Keratinocyte (primary cell): Measurements from ENCODE around the gene RDH13. TPM values are rescaled to one million over a fixed set of nuclear protein-coding genes. Genes with fewer than 3 reads are reported as not detected.
"Not testable (repeated sequence)": the region's sequence is repeated elsewhere in the genome, so short reads cannot be mapped to it uniquely, and the experiment has no call there.

Source experiments
- DNase-seq: peaks from one replicate; pipeline ENCODE4 v3.0.0-alpha.2; 2011; ENCODE audit warnings: low read depth, missing footprints, low spot score
- FAIRE-seq: peaks from 2 replicates; lab custom pipeline; 2011; peaks lifted over from hg19 to GRCh38; lab: Jason Lieb, UNC
- H2AFZ ChIP-seq: 2 replicates; pipeline ENCODE4 v1.6.0; 2012; ENCODE audit warnings: low read length, control low read depth, inconsistent platforms; ENCODE audit not compliant: control insufficient read depth
- H3K27ac ChIP-seq: 2 replicates; pipeline ENCODE4 v1.5.1; 2011; ENCODE audit warnings: low read length; ENCODE audit not compliant: control insufficient read depth, insufficient read depth
- H3K27me3 ChIP-seq: 3 replicates; pipeline ENCODE4 v1.6.0; 2011; ENCODE audit warnings: low read length; ENCODE audit not compliant: control insufficient read depth, insufficient read depth; ENCODE audit errors: extremely low read depth
- H3K36me3 ChIP-seq, 2 experiments: 2 replicates in 1 of 2; 3 replicates in 1 of 2; pipeline ENCODE4 v1.5.1; 2011; ENCODE audit warnings: low read length in 2 of 2, mild to moderate bottlenecking in 1 of 2; ENCODE audit not compliant: control insufficient read depth in 2 of 2, insufficient read depth in 2 of 2; ENCODE audit errors: extremely low read depth in 1 of 2
- H3K4me1 ChIP-seq: 3 replicates; pipeline ENCODE4 v1.5.1; 2011; ENCODE audit warnings: low read length; ENCODE audit not compliant: control insufficient read depth, insufficient read depth; ENCODE audit errors: extremely low read depth
- H3K4me2 ChIP-seq: 3 replicates; pipeline ENCODE4 v1.6.0; 2011; ENCODE audit warnings: low read depth, low read length; ENCODE audit not compliant: control insufficient read depth, insufficient read depth; ENCODE audit errors: extremely low read depth
- H3K4me3 ChIP-seq, 3 experiments: fragments of 200-600 bp in 1 of 3; sonication (generic) in 1 of 3; 2 replicates in 2 of 3; 3 replicates in 1 of 3; pipeline ENCODE4 v1.5.1; 2011 to 2016; ENCODE audit warnings: low read length in 3 of 3, mild to moderate bottlenecking in 3 of 3, control low read depth in 2 of 3, inconsistent platforms in 1 of 3, low read depth in 1 of 3, mixed read lengths in 1 of 3, mixed run types in 1 of 3, moderate library complexity in 1 of 3; ENCODE audit not compliant: control insufficient read depth in 2 of 3, insufficient read depth in 2 of 3; ENCODE audit errors: extremely low read depth in 1 of 3
- H3K79me2 ChIP-seq: 2 replicates; pipeline ENCODE4 v1.6.0; 2012; ENCODE audit warnings: low read length; ENCODE audit not compliant: control insufficient read depth, insufficient read depth
- H3K9ac ChIP-seq: 3 replicates; pipeline ENCODE4 v1.6.0; 2011; ENCODE audit warnings: low read length; ENCODE audit not compliant: control insufficient read depth, insufficient read depth; ENCODE audit errors: extremely low read depth
- H3K9me1 ChIP-seq: 3 replicates; pipeline ENCODE4 v1.6.0; 2011; ENCODE audit warnings: low read length; ENCODE audit not compliant: control insufficient read depth, insufficient read depth; ENCODE audit errors: extremely low read depth
- H3K9me3 ChIP-seq: 2 replicates; pipeline ENCODE4 v1.5.1; 2012; ENCODE audit warnings: low read depth, low read length; ENCODE audit not compliant: control insufficient read depth
- H4K20me1 ChIP-seq: 3 replicates; pipeline ENCODE4 v1.6.0; 2011; ENCODE audit warnings: low read length; ENCODE audit not compliant: control insufficient read depth, insufficient read depth; ENCODE audit errors: extremely low read depth
- EZH2 ChIP-seq: IDR thresholded peaks from one replicate; pipeline ENCODE4 v1.6.1; 2012; ENCODE audit warnings: inconsistent platforms, mild to moderate bottlenecking, low read length, moderate library complexity
- dilution Hi-C: fragments of 300-500 bp; cut with MboI; formaldehyde crosslinking; loops from one replicate; pipeline ENCODE4 v1.7.0; 2020; ENCODE audit warnings: low sequenced_read_pairs; ENCODE audit not compliant: extremely low pct_ligation_motif_present
- polyA plus RNA-seq, 5 experiments: library from polyadenylated mRNA; depleted of rRNA in 3 of 5; stranded (reverse) in 3 of 5; stranded (forward) in 1 of 5; unstranded in 1 of 5; fragments of >200 nt; gene quantifications; 1 replicate in 1 of 5; 2 replicates in 3 of 5; 3 replicates in 1 of 5; pipeline versions ENCODE4 v1.2.1 to v1.2.3, GENCODE V29; 2011 to 2012; ENCODE audit warnings: missing spikeins in 2 of 5, low read depth in 1 of 5, low replicate concordance in 1 of 5
- TF ChIP-seq, protein P1 (sequence below), 3 experiments: IDR thresholded peaks in 1 of 3; conservative IDR thresholded peaks in 1 of 3; optimal IDR thresholded peaks in 1 of 3; 2 replicates in 2 of 3; 3 replicates in 1 of 3; pipeline versions ENCODE3 to v1.5.1; 2011; ENCODE audit warnings: low read length in 3 of 3, mild to moderate bottlenecking in 3 of 3, moderate library complexity in 2 of 3, control low read depth in 1 of 3, inconsistent platforms in 1 of 3; ENCODE audit not compliant: insufficient read depth in 2 of 3; ENCODE audit errors: extremely low read depth in 1 of 3

The RDH13 gene
- polyA plus RNA-seq, 1 donor (not counting 4 experiments of a cell fraction or from before 2014, with no cell fraction given) = 10.6 TPM

DNA sequence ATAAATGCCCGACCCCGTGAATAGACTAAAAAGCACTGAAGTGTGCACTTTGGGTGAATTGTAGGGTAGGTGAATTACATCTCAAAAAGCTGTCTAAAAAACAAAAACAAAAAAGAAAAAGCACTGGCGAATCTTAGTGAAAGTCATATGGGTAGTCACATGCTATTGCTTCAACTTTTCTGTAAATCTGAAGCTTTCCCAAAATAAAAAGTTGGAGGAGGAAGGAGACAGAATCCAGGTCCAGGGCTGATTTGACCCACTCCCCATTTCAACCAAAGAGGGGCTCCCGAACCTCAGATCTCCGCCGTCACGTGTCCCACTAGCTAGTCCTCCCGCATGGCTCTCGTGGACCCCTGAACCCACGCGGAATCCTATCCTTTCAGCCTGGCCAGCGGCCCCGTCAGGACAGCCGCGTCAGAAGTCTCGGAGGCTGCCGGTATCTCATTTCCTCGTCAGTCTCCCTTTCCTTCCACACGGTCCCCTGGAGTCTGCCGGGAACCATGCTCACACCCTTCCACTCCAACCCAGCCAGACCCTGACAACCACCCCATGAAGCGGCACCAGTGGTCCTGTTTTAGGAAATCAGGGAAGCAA lies 48.4 kb upstream of the RDH13 start:
- no peak for DNase-seq
- H4K20me1 ChIP-seq = peaks cover 9% of the 10 kb centered on the region
- H3K27me3 ChIP-seq = no peaks in the 10 kb centered on the region
- no peaks in the 10 kb centered on the region for H3K9me3 ChIP-seq
- H3K9me1 ChIP-seq = no peaks in the 10 kb centered on the region
- H3K4me3 ChIP-seq = no peak overlapping the region
- no peak for FAIRE-seq
- TF ChIP-seq, protein P1, sequence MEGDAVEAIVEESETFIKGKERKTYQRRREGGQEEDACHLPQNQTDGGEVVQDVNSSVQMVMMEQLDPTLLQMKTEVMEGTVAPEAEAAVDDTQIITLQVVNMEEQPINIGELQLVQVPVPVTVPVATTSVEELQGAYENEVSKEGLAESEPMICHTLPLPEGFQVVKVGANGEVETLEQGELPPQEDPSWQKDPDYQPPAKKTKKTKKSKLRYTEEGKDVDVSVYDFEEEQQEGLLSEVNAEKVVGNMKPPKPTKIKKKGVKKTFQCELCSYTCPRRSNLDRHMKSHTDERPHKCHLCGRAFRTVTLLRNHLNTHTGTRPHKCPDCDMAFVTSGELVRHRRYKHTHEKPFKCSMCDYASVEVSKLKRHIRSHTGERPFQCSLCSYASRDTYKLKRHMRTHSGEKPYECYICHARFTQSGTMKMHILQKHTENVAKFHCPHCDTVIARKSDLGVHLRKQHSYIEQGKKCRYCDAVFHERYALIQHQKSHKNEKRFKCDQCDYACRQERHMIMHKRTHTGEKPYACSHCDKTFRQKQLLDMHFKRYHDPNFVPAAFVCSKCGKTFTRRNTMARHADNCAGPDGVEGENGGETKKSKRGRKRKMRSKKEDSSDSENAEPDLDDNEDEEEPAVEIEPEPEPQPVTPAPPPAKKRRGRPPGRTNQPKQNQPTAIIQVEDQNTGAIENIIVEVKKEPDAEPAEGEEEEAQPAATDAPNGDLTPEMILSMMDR (optimal IDR thresholded peaks at IDR 0.05 in 1 of 3, IDR thresholded peaks at IDR 0.05 in 1 of 3, conservative IDR thresholded peaks at IDR 0.05 in 1 of 3; ENCODE audit: extremely low read depth in 1 of 3, insufficient read depth in 2 of 3, low read length in 3 of 3) = no peak
- TF ChIP-seq EZH2 = no peak
- no peak overlapping the region for H3K27ac ChIP-seq
- no peak overlapping the region for H2AFZ ChIP-seq
- peaks cover 7% of the 10 kb centered on the region for H3K4me1 ChIP-seq
- no peak overlapping the region for H3K4me2 ChIP-seq
- H3K9ac ChIP-seq = no peak overlapping the region
- H3K79me2 ChIP-seq = peaks cover 63% of the 10 kb centered on the region
- H3K36me3 ChIP-seq = peaks cover 15% of the 10 kb centered on the region in 2 experiments
- dilution Hi-C loops = no loop called here

DNA sequence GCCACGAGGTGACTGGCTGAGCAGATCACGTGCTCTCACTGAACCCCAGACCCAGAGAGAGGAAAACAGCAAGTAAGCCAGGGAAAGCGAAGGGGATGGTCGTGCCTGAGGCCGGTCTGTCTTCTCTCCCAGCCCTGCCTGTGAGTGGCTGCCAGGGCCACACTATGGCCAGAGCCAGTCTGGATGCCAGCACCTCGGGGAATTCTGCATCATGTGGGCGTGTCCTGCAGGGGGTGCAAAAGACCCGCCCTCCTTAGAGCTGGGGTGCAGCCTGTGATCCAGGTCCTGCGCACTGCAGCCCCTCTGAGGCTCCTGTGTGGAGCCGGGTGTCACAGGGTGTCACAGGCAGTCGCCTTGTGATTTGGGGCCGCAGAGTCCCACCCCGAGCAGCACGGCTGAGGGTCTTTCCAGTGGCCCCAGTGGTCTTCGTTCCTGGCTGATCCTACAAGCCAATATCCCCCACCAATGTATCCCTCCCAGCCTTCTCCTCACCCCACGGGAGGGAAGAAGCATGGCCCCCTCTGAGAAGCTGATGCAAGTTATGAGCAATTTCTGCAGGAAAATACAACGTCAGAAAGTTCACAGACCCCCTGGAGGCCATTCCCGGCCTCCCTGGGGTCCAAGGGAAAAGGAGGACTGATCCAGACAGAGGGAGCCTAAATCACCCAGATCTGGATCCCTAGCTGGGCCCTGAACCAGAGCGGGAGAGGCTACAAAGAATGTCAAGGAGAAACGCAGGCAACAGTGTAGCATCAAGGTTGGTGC lies 46.8 kb upstream of the RDH13 start:
- Histone ChIP-seq H3K4me1 (no peaks in the 10 kb centered on the region), H2AFZ (no peak overlapping the region), H3K9me3 (no peaks in the 10 kb centered on the region), H3K36me3 (peaks cover 15 to 18% of the 10 kb centered on the region in 2 experiments), H4K20me1 (no peaks in the 10 kb centered on the region), H3K4me3 (no peak overlapping the region), H3K9ac (no peak overlapping the region), H3K4me2 (no peak overlapping the region), H3K27me3 (no peaks in the 10 kb centered on the region), H3K27ac (no peak overlapping the region), H3K79me2 (peaks cover 50% of the 10 kb centered on the region), H3K9me1 (no peaks in the 10 kb centered on the region)
- no peak for TF ChIP-seq EZH2
- TF ChIP-seq, protein P1 (optimal IDR thresholded peaks at IDR 0.05 in 1 of 3, IDR thresholded peaks at IDR 0.05 in 1 of 3, conservative IDR thresholded peaks at IDR 0.05 in 1 of 3; ENCODE audit: extremely low read depth in 1 of 3, insufficient read depth in 2 of 3, low read length in 3 of 3) = no peak
- dilution Hi-C loops = no loop called here
- FAIRE-seq (no peak), DNase-seq (no peak)

DNA sequence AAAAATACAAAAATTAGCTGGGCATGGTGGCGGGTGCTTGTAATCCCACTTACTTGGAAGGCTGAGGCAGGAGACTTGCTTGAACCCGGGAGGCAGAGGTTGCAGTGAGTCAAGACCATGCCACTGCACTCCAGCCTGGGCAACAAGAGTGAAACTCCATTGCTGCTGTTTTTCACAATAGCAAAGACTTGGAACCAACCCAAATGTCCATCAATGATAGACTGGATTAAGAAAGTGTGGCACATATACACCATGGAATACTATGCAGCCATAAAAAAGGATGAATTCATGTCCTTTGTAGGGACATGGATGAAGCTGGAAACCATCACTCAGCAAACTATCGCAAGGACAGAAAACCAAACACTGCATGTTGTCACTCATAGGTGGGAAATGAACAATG lies 44.3 kb upstream of the RDH13 start:
- DNase-seq, FAIRE-seq, H3K27me3 ChIP-seq, H3K4me1 ChIP-seq, H4K20me1 ChIP-seq, H3K9ac ChIP-seq, dilution Hi-C loops, H3K4me3 ChIP-seq, H3K4me2 ChIP-seq, H3K9me3 ChIP-seq, H2AFZ ChIP-seq, H3K27ac ChIP-seq, H3K9me1 ChIP-seq: not testable (repeated sequence)
- H3K79me2 ChIP-seq = peaks cover 26% of the 10 kb centered on the region
- H3K36me3 ChIP-seq = peaks cover 15 to 20% of the 10 kb centered on the region in 2 experiments
